H1 (cell line): ENCODE results near the gene TRAF3. TPM values are rescaled to one million over a fixed set of nuclear protein-coding genes. Genes with fewer than 3 reads are reported as not detected.

Experiments used
- CTCF ChIA-PET: fragments of 300-600 bp; sonication (Branson Sonifier 250); formaldehyde crosslinking; loops from one replicate; lab custom pipeline; 2021; ENCODE audit not compliant: partially characterized antibody; lab: Charles Lee
- POLR2A ChIA-PET: fragments of 300-600 bp; sonication (Branson Sonifier 250); formaldehyde crosslinking; loops from one replicate; lab custom pipeline; 2021; ENCODE audit warnings: inconsistent platforms; ENCODE audit not compliant: partially characterized antibody; lab: Charles Lee
- DNase-seq, 2 experiments: peaks; one replicate each; pipeline versions ENCODE4 v3.0.0 to v3.0.0-alpha.2; 2010 to 2022; ENCODE audit warnings: low spot score in 2 of 2, low read depth in 1 of 2, mixed read lengths in 1 of 2
- FAIRE-seq: peaks from 2 replicates; lab custom pipeline; 2011; peaks lifted over from hg19 to GRCh38; lab: Jason Lieb, UNC
- H2AFZ ChIP-seq: 2 replicates; pipeline ENCODE4 v1.8.1; 2012; ENCODE audit warnings: low read length, inconsistent platforms
- H2AK5ac ChIP-seq: 2 replicates; pipeline ENCODE4 v1.6.1; 2013; ENCODE audit warnings: low read depth, low read length
- H2BK120ac ChIP-seq: replicated peaks from 2 replicates; pipeline ENCODE3; 2013; ENCODE audit warnings: low read depth, low read length, inconsistent platforms
- H2BK12ac ChIP-seq: 2 replicates; pipeline ENCODE4 v1.6.1; 2013; ENCODE audit warnings: low read depth, low read length
- H2BK15ac ChIP-seq: 2 replicates; pipeline ENCODE4 v1.6.1; 2013; ENCODE audit warnings: low read length
- H2BK20ac ChIP-seq: 2 replicates; pipeline ENCODE4 v1.6.1; 2013; ENCODE audit warnings: low read length
- H2BK5ac ChIP-seq: 2 replicates; pipeline ENCODE4 v1.6.1; 2013; ENCODE audit warnings: low read depth, low read length
- H3K14ac ChIP-seq: 2 replicates; pipeline ENCODE4 v1.6.1; 2013; ENCODE audit warnings: inconsistent platforms; ENCODE audit not compliant: insufficient read length
- H3K18ac ChIP-seq: 2 replicates; pipeline ENCODE4 v1.6.1; 2013; ENCODE audit warnings: low read length; ENCODE audit errors: extremely low read depth
- H3K23ac ChIP-seq: 2 replicates; pipeline ENCODE4 v1.6.1; 2013; ENCODE audit warnings: inconsistent platforms; ENCODE audit not compliant: insufficient read length
- H3K23me2 ChIP-seq: 2 replicates; pipeline ENCODE4 v1.6.1; 2013; ENCODE audit warnings: low read depth, low read length
- H3K27ac ChIP-seq: 2 replicates; pipeline ENCODE4 v1.6.1; 2011; ENCODE audit warnings: low read depth, low read length, inconsistent platforms
- H3K27me3 ChIP-seq, 4 experiments: replicated peaks in 1 of 4; 1 replicate in 1 of 4; 2 replicates in 3 of 4; pipeline versions ENCODE4 v1.6.1 to v1.8.1; 2011 to 2013; ENCODE audit warnings: low read length in 3 of 4, mild to moderate bottlenecking in 3 of 4, inconsistent platforms in 2 of 4, mixed read lengths in 2 of 4, moderate library complexity in 1 of 4; ENCODE audit not compliant: control insufficient read depth in 3 of 4, insufficient read depth in 3 of 4; ENCODE audit errors: extremely low read depth in 1 of 4
- H3K36me3 ChIP-seq, 4 experiments: 2 replicates each; pipeline versions ENCODE4 v1.6.1 to v1.8.1; 2011 to 2013; ENCODE audit warnings: mild to moderate bottlenecking in 4 of 4, low read length in 3 of 4, moderate library complexity in 2 of 4, control low read depth in 1 of 4, inconsistent platforms in 1 of 4; ENCODE audit not compliant: insufficient read depth in 4 of 4, control insufficient read depth in 2 of 4
- H3K4ac ChIP-seq: replicated peaks from 2 replicates; pipeline ENCODE3; 2013; ENCODE audit warnings: low read length, low read depth, mixed read lengths, inconsistent platforms; ENCODE audit not compliant: insufficient read length
- H3K4me1 ChIP-seq, 4 experiments: replicated peaks in 1 of 4; 1 replicate in 1 of 4; 2 replicates in 3 of 4; pipeline versions ENCODE4 v1.6.1 to v1.8.1; 2011 to 2013; ENCODE audit warnings: low read length in 3 of 4, inconsistent platforms in 2 of 4, mixed read lengths in 1 of 4; ENCODE audit not compliant: insufficient read depth in 4 of 4, control insufficient read depth in 3 of 4
- H3K4me2 ChIP-seq, 2 experiments: 2 replicates each; pipeline versions ENCODE4 v1.6.1 to v1.8.1; 2011 to 2013; ENCODE audit warnings: low read depth in 2 of 2, low read length in 2 of 2, control low read depth in 1 of 2, inconsistent platforms in 1 of 2, mild to moderate bottlenecking in 1 of 2; ENCODE audit not compliant: insufficient read depth in 1 of 2
- H3K4me3 ChIP-seq, 4 experiments: fragments of 200-600, 300-600 bp in 1 of 4; sonication (generic), shearing (Covaris generic), sonication (Bioruptor Twin) in 1 of 4; 2 replicates each; pipeline versions ENCODE4 v1.5.1 to v1.8.1; 2011 to 2016; ENCODE audit warnings: low read length in 4 of 4, low read depth in 3 of 4, control low read depth in 2 of 4, inconsistent platforms in 2 of 4, mild to moderate bottlenecking in 2 of 4, mixed read lengths in 1 of 4, moderate library complexity in 1 of 4; ENCODE audit not compliant: insufficient read depth in 2 of 4; ENCODE audit errors: extremely low read depth in 1 of 4
- H3K56ac ChIP-seq: replicated peaks from 2 replicates; pipeline ENCODE3; 2013; ENCODE audit warnings: low read depth, mild to moderate bottlenecking, mixed read lengths, low read length, inconsistent platforms; ENCODE audit not compliant: insufficient read length
- H3K79me1 ChIP-seq: 2 replicates; pipeline ENCODE4 v1.6.1; 2013; ENCODE audit warnings: low read depth, low read length, control low read depth
- H3K79me2 ChIP-seq, 2 experiments: 2 replicates each; pipeline versions ENCODE4 v1.6.1 to v1.8.1; 2012 to 2013; ENCODE audit warnings: low read length in 2 of 2, mild to moderate bottlenecking in 2 of 2, inconsistent platforms in 1 of 2; ENCODE audit not compliant: insufficient read depth in 2 of 2, control insufficient read depth in 1 of 2
- H3K9ac ChIP-seq, 4 experiments: replicated peaks in 1 of 4; 1 replicate in 1 of 4; 2 replicates in 3 of 4; pipeline versions ENCODE4 v1.6.1 to v1.8.1; 2011 to 2013; ENCODE audit warnings: low read depth in 3 of 4, low read length in 3 of 4, control low read depth in 2 of 4, mild to moderate bottlenecking in 2 of 4, moderate library complexity in 2 of 4, inconsistent platforms in 1 of 4; ENCODE audit errors: extremely low read depth in 1 of 4
- H3K9me3 ChIP-seq, 2 experiments: 2 replicates each; pipeline versions ENCODE4 v1.6.1 to v1.8.1; 2012 to 2013; ENCODE audit warnings: mild to moderate bottlenecking in 2 of 2, moderate library complexity in 2 of 2, control low read depth in 1 of 2, inconsistent platforms in 1 of 2, low read depth in 1 of 2, low read length in 1 of 2, mixed read lengths in 1 of 2; ENCODE audit not compliant: insufficient read depth in 2 of 2
- H4K20me1 ChIP-seq, 2 experiments: replicated peaks in 1 of 2; 2 replicates each; pipeline versions ENCODE3 to v1.8.1; 2011 to 2013; ENCODE audit warnings: inconsistent platforms in 2 of 2, low read length in 2 of 2, mild to moderate bottlenecking in 1 of 2; ENCODE audit not compliant: insufficient read depth in 2 of 2, control insufficient read depth in 1 of 2
- H4K5ac ChIP-seq: 2 replicates; pipeline ENCODE4 v1.6.1; 2013; ENCODE audit warnings: low read length, low read depth, mixed read lengths, inconsistent platforms; ENCODE audit not compliant: insufficient read length
- H4K8ac ChIP-seq: 2 replicates; pipeline ENCODE4 v1.8.0; 2013; ENCODE audit warnings: mild to moderate bottlenecking, moderate library complexity, low read length, inconsistent platforms; ENCODE audit not compliant: insufficient read depth; ENCODE audit errors: extremely low read depth
- H4K91ac ChIP-seq: replicated peaks from 2 replicates; pipeline ENCODE3; 2013; ENCODE audit warnings: low read length, mixed read lengths, inconsistent platforms; ENCODE audit not compliant: insufficient read length
- RAD21 ChIP-seq, 2 experiments: IDR thresholded peaks in 1 of 2; conservative IDR thresholded peaks in 1 of 2; 2 replicates each; pipeline ENCODE4 v1.6.1; 2011; ENCODE audit warnings: low read depth in 2 of 2, low read length in 2 of 2, improper control_type of control experiment in 1 of 2, inconsistent platforms in 1 of 2, mild to moderate bottlenecking in 1 of 2, moderate library complexity in 1 of 2
- WGBS, 2 experiments: shearing (Covaris generic) in 1 of 2; methylation state at CpG; one replicate each; pipeline versions ENCODE4 v1.1.6 to v1.1.7; 2013 to 2015; ENCODE audit warnings: low lambda C conversion rate in 2 of 2, mixed read lengths in 2 of 2, inconsistent platforms in 1 of 2, low coverage in 1 of 2, missing lambda C conversion rate in 1 of 2; ENCODE audit not compliant: insufficient replicate concordance in 2 of 2, insufficient coverage in 1 of 2, insufficient read length in 1 of 2; ENCODE audit errors: extremely low coverage in 1 of 2, missing lambda C conversion rate in 1 of 2; 5-methylcytosine and 5-hydroxymethylcytosine counted together
- polyA plus RNA-seq, 7 experiments: library from polyadenylated mRNA; depleted of rRNA in 3 of 7; stranded (reverse) in 5 of 7; unstranded in 2 of 7; fragments of >200 nt in 5 of 7; fragments of 200-250 nt in 2 of 7; gene quantifications; 1 replicate in 5 of 7; 2 replicates in 1 of 7; 4 replicates in 1 of 7; pipeline versions ENCODE4 v1.2.1 to v1.2.3, GENCODE V29; 2011 to 2013; ENCODE audit warnings: missing spikeins in 2 of 7, mixed read lengths in 2 of 7
- total RNA-seq: library from RNA; stranded (reverse); fragmentation: NEBNext Ultra II Directional; extraction: Animal tissue kit (Norgen Biotek cat#: 25700); gene quantifications from 2 replicates; pipeline ENCODE4 v1.2.1, GENCODE V29; 2021

TRAF3 gene
- total and polyA plus RNA-seq, 2 of the 8 experiments (the other 6 are each of a cell fraction or from before 2014, with no cell fraction given) = 5.8 to 12.1 TPM

DNA sequence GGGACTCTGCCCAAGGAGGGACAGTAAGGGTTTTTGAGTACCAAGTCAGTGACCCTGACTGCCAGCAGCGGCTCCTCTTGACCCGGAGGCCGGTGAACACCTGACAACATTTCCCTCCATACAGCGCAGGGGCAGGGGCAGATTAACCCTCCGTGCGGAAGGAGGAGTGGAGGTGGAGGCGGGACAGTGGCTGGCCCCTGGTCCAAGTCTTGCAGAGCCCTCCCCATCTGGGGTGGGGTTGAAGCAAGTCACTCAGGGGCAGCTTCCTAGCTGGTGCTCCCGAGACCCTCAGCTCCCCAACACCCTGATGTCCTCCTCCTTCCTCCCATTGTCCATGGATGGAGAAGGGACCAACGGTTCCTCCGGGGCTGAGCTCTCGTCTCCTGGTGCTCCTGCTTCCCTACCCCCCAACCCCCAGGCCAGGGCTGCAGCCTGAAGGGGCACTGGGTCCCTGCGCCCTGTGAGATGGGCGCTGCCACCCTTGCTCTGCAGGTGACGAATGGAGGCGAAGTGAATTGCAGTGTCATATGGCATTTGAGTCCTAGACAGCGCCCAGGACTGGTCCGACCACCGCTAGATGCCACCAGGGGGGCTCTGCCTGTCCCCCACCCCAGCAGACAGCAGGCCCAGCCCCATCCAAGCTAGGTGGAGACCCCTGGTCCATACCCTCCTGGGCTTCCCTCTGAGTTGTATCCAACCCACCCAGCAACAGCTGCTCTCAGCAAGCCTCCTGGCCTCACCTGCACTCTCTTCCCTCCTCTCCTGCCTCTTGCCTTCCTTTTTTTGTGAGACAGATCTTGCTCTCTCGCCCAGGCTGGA, 138.3 kb downstream of the TRAF3 start:
- Histone ChIP-seq H2BK5ac (no peak overlapping the region), H3K36me3 (no peaks in the 10 kb centered on the region), H2AK5ac (no peak overlapping the region), H3K4me2 (no peak overlapping the region), H2BK20ac (0 out of 2 replicates have a peak overlapping the region, but pooled peaks have one; percentile 61), H3K27ac (no peak overlapping the region), H4K20me1 (peaks cover 0 to 8% of the 10 kb centered on the region in 2 experiments), H3K79me1 (no peaks in the 10 kb centered on the region), H3K4me3 (no peak overlapping the region), H3K4ac (no peak overlapping the region), H2AFZ (no peak overlapping the region), H3K9ac (no peak overlapping the region), H2BK15ac (no peak overlapping the region), H3K18ac (no peak overlapping the region), H2BK120ac (no peak overlapping the region), H4K5ac (no peak overlapping the region), H4K91ac (no peak overlapping the region), H4K8ac (no peak overlapping the region; the same call in 1 of the 2 replicates), H3K23ac (no peak overlapping the region), H2BK12ac (no peak overlapping the region), H3K9me3 (no peaks in the 10 kb centered on the region; a peak in 1 of 4 replicates), H3K14ac (no peak overlapping the region), H3K27me3 (no peaks in the 10 kb centered on the region; a peak in 1 of 7 replicates), H3K23me2 (peaks cover 16% of the 10 kb centered on the region; the same call in 1 of the 2 replicates), H3K79me2 (no peaks in the 10 kb centered on the region), H3K56ac (no peak overlapping the region), H3K4me1 (no peaks in the 10 kb centered on the region; a peak in 1 of 7 replicates)
- 96% methylated on average over 16 of the region's 19 CpGs; no CpG with 5 or more reads in 1 of the 2 experiments for WGBS, 2 experiments
- no peak for FAIRE-seq
- ChIA-PET POLR2A (interaction anchor here (1.0 kb wide), 1 partner anchor 13 kb away, joined by 4 read pairs; no protein-coding TSS in a partner anchor), CTCF (interaction anchor here (0.6 to 1.8 kb wide), 6 partner anchors 10 to 321 kb away, joined by 3 to 11 read pairs (median 4); no protein-coding TSS in a partner anchor)
- no peak for DNase-seq
- no peak for TF ChIP-seq RAD21 (IDR thresholded peaks at IDR 0.05 in 1 of 2, conservative IDR thresholded peaks at IDR 0.05 in 1 of 2; ENCODE audit: low read depth in 2 of 2, low read length in 2 of 2)
